Measurements from ENCODE around the gene WDR33. TPM values are rescaled to one million over a fixed set of nuclear protein-coding genes. Genes with fewer than 3 reads are reported as not detected.
A peak's percentile ranks its signal among the peaks of the same experiment; 100 is the strongest.

Gene WDR33
- total and polyA plus RNA-seq, 4 experiments from 2014 or later = 19.4 to 86.2 (median 70.4) TPM

DNA sequence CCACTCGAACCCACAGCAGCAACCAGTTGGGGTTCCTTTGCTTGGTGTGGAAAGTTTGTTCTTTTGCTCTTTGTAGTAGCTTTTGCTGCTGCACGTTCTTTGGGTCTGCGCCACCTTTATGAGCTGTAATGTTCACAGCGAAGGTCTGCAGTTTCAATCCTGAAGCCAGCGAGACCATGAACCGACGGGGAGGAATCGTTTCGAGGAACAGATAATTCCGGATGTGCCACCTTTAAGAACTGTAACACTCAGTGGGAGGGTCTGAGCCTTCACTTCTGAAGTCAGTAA lies 150.7 kb downstream of the WDR33 start:
- no peaks in the 10 kb centered on the region for H3K9me3 Mint-ChIP-seq
- ChIA-PET POLR2A (ENCODE audit: partially characterized antibody) (no interaction called here), CTCF (ENCODE audit: partially characterized antibody) (interaction anchor here (0.7 kb wide), 1 partner anchor 10 kb away, joined by 3 read pairs; no protein-coding TSS in a partner anchor)
- H3K4me1 Mint-ChIP-seq = no peaks in the 10 kb centered on the region
- H3K4me3 Mint-ChIP-seq = no peak overlapping the region
- no peaks in the 10 kb centered on the region for H3K36me3 Mint-ChIP-seq
- Histone ChIP-seq H3K4me3 (ENCODE audit: low read length in 2 of 2) (no peak overlapping the region), H3K27me3 (ENCODE audit: insufficient read depth, low read length) (peaks cover 19% of the 10 kb centered on the region), H3K27ac (ENCODE audit: low read depth, low read length) (no peak overlapping the region), H3K4me1 (ENCODE audit: insufficient read depth, low read length) (no peaks in the 10 kb centered on the region), H3K36me3 (ENCODE audit: insufficient read depth, low read length) (no peaks in the 10 kb centered on the region), H3K9me3 (ENCODE audit: control insufficient read depth in 1 of 2, low read length in 2 of 2) (no peaks in the 10 kb centered on the region)
- H3K27me3 Mint-ChIP-seq = peaks cover 17 to 28% of the 10 kb centered on the region in 2 donors
- intact Hi-C loops (cut with micrococcal nuclease) = no loop called here
- H3K27ac Mint-ChIP-seq = no peak overlapping the region
- DNase-seq = no peak

DNA sequence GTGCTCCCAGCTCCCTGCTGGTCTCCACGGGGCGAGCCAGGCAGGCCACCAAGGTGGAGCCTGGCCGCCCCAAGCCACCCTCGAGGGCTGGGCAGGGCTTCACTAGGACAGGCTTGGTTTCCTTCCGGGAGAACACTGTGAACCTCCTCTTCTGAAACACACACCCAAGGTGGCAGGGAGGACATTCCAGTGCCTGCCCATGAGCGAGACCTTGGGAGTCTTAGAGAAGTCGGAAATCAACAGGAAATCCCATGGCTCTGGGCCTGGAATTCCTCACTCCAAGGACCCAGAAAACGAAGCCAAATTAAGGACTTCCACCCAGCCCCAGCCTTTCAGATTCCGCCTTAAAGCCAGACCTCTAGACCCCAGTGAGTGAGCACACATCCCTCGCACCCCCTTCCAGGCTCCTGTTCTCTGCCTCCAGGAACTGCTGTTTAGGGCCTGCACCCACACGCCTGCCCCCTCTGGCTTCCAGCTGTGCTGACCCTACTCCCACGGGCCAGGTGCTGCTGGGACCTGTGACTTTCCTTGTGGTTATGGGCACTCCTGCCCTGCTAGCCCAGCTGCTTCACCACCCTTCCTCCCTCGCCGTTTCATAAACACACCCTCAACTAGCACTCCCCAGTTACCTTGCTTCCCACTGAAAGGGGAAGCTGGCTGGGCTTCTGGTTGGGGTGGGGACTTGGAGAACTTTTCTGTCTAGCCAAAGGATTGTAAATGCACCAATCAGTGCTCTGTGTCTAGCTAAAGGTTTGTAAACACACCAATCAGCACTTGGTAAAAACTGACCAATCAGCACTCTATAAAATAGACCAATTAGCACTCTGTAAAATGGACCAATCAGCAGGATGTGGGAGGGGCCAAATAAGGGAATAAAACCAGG lies 151.3 kb downstream of the WDR33 start:
- Mint-ChIP-seq H3K4me3 (no peak overlapping the region), H3K4me1 (no peaks in the 10 kb centered on the region), H3K27me3 (peaks cover 14 to 23% of the 10 kb centered on the region in 2 donors), H3K36me3 (no peaks in the 10 kb centered on the region), H3K9me3 (no peaks in the 10 kb centered on the region), H3K27ac (no peak overlapping the region)
- Histone ChIP-seq H3K9me3 (ENCODE audit: control insufficient read depth in 1 of 2, low read length in 2 of 2) (no peaks in the 10 kb centered on the region), H3K4me1 (ENCODE audit: insufficient read depth, low read length) (no peaks in the 10 kb centered on the region), H3K36me3 (ENCODE audit: insufficient read depth, low read length) (no peaks in the 10 kb centered on the region), H3K27ac (ENCODE audit: low read depth, low read length) (no peak overlapping the region), H3K27me3 (ENCODE audit: insufficient read depth, low read length) (peaks cover 14% of the 10 kb centered on the region), H3K4me3 (ENCODE audit: low read length in 2 of 2) (no peak overlapping the region)
- ChIA-PET POLR2A (ENCODE audit: partially characterized antibody) (no interaction called here), CTCF (ENCODE audit: partially characterized antibody) (interaction anchor here (0.7 kb wide), 1 partner anchor 10 kb away, joined by 3 read pairs; no protein-coding TSS in a partner anchor)
- intact Hi-C loops (cut with micrococcal nuclease) = no loop called here
- DNase-seq = peak in 1 of 5 donors; percentile 35

DNA sequence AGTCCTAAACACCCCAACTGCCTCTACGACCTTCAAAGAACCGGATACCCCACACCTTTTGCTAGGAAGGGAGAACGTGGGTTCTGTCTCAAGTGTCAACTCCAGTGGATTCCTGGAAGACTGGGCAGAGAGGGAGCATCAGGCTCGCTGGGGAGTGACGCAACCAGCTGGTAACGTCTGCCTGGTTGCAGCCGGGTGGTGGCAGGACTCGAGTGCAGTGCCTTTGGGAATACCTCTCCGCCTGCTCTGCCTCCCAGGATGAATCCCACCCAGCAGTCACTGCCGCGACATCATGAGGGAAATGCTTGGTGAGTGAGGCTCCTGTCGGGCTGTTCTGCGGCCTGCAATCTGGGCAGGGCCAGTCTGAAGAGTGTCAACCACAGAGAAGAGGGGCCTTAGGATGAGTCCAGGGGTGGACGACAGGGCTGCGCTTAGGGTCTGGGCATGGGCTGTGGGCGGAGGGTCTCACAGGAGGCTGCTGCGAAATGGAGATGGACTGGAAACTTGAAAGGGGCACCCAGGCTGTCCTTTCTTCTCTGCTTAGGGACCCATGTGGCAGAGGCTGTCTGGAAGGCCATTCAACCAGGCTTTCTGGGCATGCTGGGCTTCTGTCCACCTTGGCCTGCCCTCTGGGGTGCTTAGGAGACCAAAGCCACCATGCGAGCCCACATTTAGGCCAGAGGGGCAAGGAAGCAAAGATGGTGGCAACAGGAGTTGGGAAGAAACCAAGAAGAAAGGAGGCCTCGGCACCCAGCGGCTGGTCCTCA lies 152.1 kb downstream of the WDR33 start:
- ChIA-PET CTCF (ENCODE audit: partially characterized antibody) (no interaction called here), POLR2A (ENCODE audit: partially characterized antibody) (no interaction called here)
- H3K4me1 Mint-ChIP-seq = no peaks in the 10 kb centered on the region
- H3K36me3 Mint-ChIP-seq = no peaks in the 10 kb centered on the region
- no peak overlapping the region for H3K4me3 Mint-ChIP-seq
- H3K27ac Mint-ChIP-seq = no peak overlapping the region
- no peak overlapping the region for H3K27ac ChIP-seq (ENCODE audit: low read depth, low read length)
- peaks cover 10% of the 10 kb centered on the region for H3K27me3 ChIP-seq (ENCODE audit: insufficient read depth, low read length)
- H3K9me3 ChIP-seq (ENCODE audit: control insufficient read depth in 1 of 2, low read length in 2 of 2) = no peaks in the 10 kb centered on the region
- no peaks in the 10 kb centered on the region for H3K9me3 Mint-ChIP-seq
- H3K4me3 ChIP-seq (ENCODE audit: low read length in 2 of 2) = no peak overlapping the region
- H3K4me1 ChIP-seq (ENCODE audit: insufficient read depth, low read length) = no peaks in the 10 kb centered on the region
- intact Hi-C loops (cut with micrococcal nuclease) = no loop called here
- peak in 1 of 5 donors; percentile 7 for DNase-seq
- H3K36me3 ChIP-seq (ENCODE audit: insufficient read depth, low read length) = no peaks in the 10 kb centered on the region
- peaks cover 13 to 22% of the 10 kb centered on the region in 2 donors for H3K27me3 Mint-ChIP-seq

DNA sequence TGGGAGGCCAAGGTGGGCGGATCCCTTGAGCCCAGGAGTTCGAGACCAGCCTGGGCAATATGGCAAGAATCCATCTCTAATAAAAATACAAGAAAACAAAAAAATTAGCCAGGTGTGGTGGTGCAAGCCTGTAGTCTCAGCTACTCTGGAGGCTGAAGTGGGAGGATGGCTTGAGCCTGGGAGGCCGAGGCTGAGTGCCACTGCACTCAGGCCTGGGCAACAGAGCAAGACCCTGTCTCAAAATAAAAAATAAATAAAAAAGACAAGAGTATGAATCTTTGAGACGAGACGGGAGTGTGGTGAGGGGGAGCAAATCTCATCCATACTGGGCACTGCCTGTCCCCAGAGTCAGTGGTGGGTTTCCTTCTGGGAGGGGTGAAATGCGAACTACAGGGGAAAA lies 152.8 kb downstream of the WDR33 start:
- CTCF ChIA-PET (ENCODE audit: partially characterized antibody) = no interaction called here
- Histone ChIP-seq H3K36me3 (ENCODE audit: insufficient read depth, low read length) (no peaks in the 10 kb centered on the region), H3K4me3 (ENCODE audit: low read length in 2 of 2) (no peak overlapping the region), H3K27me3 (ENCODE audit: insufficient read depth, low read length) (peaks cover 4% of the 10 kb centered on the region), H3K27ac (ENCODE audit: low read depth, low read length) (no peak overlapping the region), H3K9me3 (ENCODE audit: control insufficient read depth in 1 of 2, low read length in 2 of 2) (no peaks in the 10 kb centered on the region), H3K4me1 (ENCODE audit: insufficient read depth, low read length) (no peaks in the 10 kb centered on the region)
- intact Hi-C loops (cut with micrococcal nuclease) = no loop called here
- Mint-ChIP-seq H3K4me1 (no peaks in the 10 kb centered on the region), H3K27me3 (peaks cover 10 to 16% of the 10 kb centered on the region in 2 donors), H3K36me3 (no peaks in the 10 kb centered on the region), H3K9me3 (no peaks in the 10 kb centered on the region), H3K4me3 (no peak overlapping the region), H3K27ac (no peak overlapping the region)
- POLR2A ChIA-PET (ENCODE audit: partially characterized antibody) = no interaction called here
- no peak for DNase-seq

DNA sequence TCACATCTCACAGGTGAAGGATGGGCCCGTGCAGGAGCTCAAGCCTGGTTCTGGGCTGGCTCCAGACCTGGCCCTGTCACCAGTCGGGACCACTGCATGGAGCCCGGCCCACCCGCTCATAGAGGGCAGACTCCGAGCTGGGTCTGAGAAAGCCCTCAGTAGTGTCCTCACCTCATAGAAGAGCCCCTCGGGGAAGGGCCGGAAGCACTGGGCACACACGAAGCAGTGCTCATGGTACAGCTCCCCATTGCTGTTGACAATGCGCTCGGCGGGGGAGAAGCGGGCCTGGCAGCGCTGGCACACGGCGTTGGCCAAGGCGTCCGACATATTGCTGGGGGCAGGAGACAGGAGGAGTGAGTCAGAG lies 153.8 kb downstream of the WDR33 start:
- Mint-ChIP-seq H3K4me1 (no peaks in the 10 kb centered on the region), H3K4me3 (no peak overlapping the region), H3K9me3 (no peaks in the 10 kb centered on the region), H3K27me3 (peaks cover 7 to 15% of the 10 kb centered on the region in 2 donors), H3K27ac (no peak overlapping the region), H3K36me3 (no peaks in the 10 kb centered on the region)
- DNase-seq = peak in 1 of 5 donors; percentile 25
- POLR2A ChIA-PET (ENCODE audit: partially characterized antibody) = no interaction called here
- no peaks in the 10 kb centered on the region for H3K9me3 ChIP-seq (ENCODE audit: control insufficient read depth in 1 of 2, low read length in 2 of 2)
- H3K36me3 ChIP-seq (ENCODE audit: insufficient read depth, low read length) = no peaks in the 10 kb centered on the region
- H3K4me1 ChIP-seq (ENCODE audit: insufficient read depth, low read length) = no peaks in the 10 kb centered on the region
- H3K27ac ChIP-seq (ENCODE audit: low read depth, low read length) = no peak overlapping the region
- H3K4me3 ChIP-seq (ENCODE audit: low read length in 2 of 2) = no peak overlapping the region
- peaks cover 4% of the 10 kb centered on the region for H3K27me3 ChIP-seq (ENCODE audit: insufficient read depth, low read length)
- CTCF ChIA-PET (ENCODE audit: partially characterized antibody) = no interaction called here
- intact Hi-C loops (cut with micrococcal nuclease) = no loop called here

DNA sequence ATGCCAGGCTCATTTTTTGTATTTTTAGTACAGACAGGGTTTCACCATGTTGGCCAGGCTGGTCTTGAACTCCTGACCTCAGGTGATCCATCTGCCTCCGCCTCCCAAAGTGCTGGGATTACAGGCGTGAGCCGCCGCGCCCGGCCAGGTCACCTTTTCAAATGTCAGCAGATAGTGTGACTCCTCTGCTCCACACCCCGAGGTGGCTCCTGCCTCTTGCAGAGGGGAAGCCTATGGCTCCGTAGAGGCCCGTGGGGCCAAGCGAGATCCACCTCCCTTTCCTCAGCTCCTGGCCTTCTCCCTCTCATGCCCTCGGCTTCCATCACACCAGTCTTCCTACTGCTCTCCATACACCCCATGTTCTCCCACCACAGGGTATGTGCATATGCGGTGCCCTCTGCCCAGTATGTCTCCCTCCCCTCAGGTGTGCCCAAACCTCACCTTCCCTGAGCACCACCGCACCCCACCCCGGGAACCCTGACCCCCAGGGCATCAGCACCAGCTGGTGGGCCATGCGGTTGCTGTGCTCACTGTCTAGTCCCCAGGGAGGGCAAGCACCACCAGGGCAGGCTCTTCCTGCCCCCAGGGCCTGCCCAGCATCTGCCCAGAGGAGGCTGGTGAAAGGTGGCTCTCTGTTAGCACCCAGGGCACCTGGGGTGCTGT lies 154.3 kb downstream of the WDR33 start:
- no peaks in the 10 kb centered on the region for H3K4me1 ChIP-seq (ENCODE audit: insufficient read depth, low read length)
- POLR2A ChIA-PET (ENCODE audit: partially characterized antibody) = no interaction called here
- H3K4me1 Mint-ChIP-seq = no peaks in the 10 kb centered on the region
- H3K27ac Mint-ChIP-seq = no peak overlapping the region
- no peak overlapping the region for H3K27ac ChIP-seq (ENCODE audit: low read depth, low read length)
- H3K9me3 Mint-ChIP-seq = no peaks in the 10 kb centered on the region
- intact Hi-C loops (cut with micrococcal nuclease) = no loop called here
- H3K4me3 ChIP-seq (ENCODE audit: low read length in 2 of 2) = no peak overlapping the region
- peak in 1 of 5 donors; percentile 8 for DNase-seq
- no peaks in the 10 kb centered on the region for H3K36me3 Mint-ChIP-seq
- no peak overlapping the region for H3K4me3 Mint-ChIP-seq
- peaks cover 4% of the 10 kb centered on the region for H3K27me3 ChIP-seq (ENCODE audit: insufficient read depth, low read length)
- H3K36me3 ChIP-seq (ENCODE audit: insufficient read depth, low read length) = no peaks in the 10 kb centered on the region
- H3K9me3 ChIP-seq (ENCODE audit: control insufficient read depth in 1 of 2, low read length in 2 of 2) = no peaks in the 10 kb centered on the region
- H3K27me3 Mint-ChIP-seq = peaks cover 7 to 10% of the 10 kb centered on the region in 2 donors
- CTCF ChIA-PET (ENCODE audit: partially characterized antibody) = interaction anchor here (1.5 kb wide), 1 partner anchor 66 kb away, joined by 5 read pairs; no protein-coding TSS in a partner anchor

All from CD4-positive, alpha-beta memory T cell (primary cell).